Activated effector memory CD4-positive, alpha-beta T cell treated with anti-CD3 and anti-CD28 coated beads, Interleukin-2, amount 50 U/mL, for 16 hours (primary cell): ENCODE measurements around the gene MTR.
"Not testable (repeated sequence)": the region's sequence is repeated elsewhere in the genome, so short reads cannot be mapped to it uniquely, and the experiment has no call there.

Experiments used
- DNase-seq: peaks from one replicate; pipeline ENCODE4 v3.0.0-alpha.2; 2020

Gene MTR

GRCh38 chr1:236835491-236835890 is 40.4 kb downstream of the MTR start:
- no peak for DNase-seq

DNA sequence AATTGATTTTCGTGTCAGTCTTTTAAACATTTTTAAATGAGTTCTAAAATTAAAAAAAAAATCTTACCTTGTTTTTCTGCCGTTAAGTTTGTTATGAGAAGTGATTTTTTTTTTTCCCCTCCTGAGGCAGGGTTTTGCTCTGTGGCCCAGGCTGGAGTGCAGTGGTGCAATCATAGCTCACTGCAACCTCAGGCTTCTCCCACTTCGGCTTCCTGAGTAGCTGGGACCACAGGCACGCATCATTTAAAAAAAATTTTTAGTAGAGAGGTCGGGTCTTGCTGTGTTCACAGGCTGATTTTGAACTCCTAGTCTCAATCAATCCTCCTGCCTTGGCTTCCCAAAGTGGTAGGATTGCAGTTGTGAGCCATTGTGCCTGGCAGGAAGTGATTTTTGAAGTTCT is 41.1 kb downstream of the MTR start:
- DNase-seq, result no peak

GRCh38 chr1:236837115-236837514 is 42.0 kb downstream of the MTR start:
- no peak for DNase-seq

GRCh38 chr1:236837897-236838296 is 42.8 kb downstream of the MTR start:
- no peak for DNase-seq

GRCh38 chr1:236841341-236841740 is 46.2 kb downstream of the MTR start:
- no peak for DNase-seq

GRCh38 chr1:236844499-236845271 is 49.6 kb downstream of the MTR start:
- no peak for DNase-seq

DNA sequence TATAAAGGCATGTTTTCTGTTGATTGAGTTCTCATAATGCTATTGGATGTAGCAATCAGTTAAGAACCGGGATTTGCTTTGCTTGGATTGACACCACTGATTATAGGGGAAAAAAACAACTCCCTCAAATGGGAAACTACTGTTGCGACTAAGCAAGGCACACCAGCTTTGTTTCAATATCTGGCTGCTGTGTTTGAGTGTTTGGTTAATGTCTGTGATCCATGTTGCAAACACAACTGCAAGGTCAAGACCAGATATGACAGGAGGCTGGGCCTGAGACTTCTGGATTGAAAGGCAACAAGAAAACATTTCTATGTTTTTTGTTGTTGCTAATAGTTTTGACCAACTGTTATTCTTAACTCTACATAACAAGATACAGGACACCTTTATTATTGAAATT is 50.7 kb downstream of the MTR start:
- no peak for DNase-seq

- DNase-seq, result no peak
These were observed 53.3 kb downstream of the MTR start for GRCh38 chr1:236848274-236848923.

- no peak for DNase-seq
These were observed 55.2 kb downstream of the MTR start for GRCh38 chr1:236850077-236850979.

DNA sequence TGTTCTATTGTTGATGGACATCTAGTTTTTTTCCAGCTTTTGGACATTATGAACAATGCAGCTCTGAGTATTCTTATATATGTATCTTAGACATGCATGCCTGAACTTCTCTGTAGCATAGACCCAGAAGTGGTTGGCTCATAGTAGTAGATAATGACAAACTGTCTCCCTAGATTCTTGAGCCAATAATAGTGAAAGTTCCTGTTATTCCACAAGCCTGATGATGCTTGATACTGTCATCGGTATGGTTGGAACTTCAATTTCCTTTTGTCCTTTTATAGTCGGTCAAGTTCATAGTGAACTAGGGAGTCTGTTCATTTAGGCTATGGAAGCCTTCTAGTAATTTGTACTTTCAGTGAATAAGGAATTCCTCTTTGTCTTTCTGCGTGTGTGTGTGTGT is 56.8 kb downstream of the MTR start:
- DNase-seq, result no peak

DNA sequence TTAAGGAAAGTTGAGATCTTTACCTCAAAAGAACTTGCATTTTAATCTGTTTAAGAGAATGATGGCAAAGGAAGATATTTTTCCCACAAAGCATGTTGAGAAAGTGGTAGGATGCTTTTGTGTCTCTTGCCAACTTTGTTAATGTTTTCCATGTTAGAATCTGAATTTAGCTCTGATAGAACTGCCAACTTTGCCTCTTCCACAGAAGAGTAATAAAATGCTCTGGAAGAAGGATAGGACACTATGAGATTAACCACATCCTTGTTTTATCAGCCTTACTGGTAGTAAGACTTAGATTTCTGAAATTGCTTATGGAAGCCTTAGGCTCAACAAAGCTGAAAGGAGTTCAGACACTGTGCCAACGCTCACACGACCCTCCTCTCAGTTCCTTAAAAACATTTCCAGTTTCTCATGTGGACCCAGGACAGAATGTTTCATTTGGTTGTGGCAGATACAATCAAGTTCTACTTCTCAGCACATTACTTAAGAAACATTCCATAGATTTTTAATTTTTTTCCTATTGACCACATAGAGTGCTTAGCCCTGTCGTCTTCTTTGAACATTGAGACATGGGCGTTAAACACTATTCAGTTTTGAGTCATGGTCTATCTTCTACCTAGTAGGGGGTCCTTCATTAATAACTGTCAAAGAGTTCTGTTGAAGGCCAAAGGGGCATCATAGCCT is 59.0 kb downstream of the MTR start:
- no peak for DNase-seq

DNA sequence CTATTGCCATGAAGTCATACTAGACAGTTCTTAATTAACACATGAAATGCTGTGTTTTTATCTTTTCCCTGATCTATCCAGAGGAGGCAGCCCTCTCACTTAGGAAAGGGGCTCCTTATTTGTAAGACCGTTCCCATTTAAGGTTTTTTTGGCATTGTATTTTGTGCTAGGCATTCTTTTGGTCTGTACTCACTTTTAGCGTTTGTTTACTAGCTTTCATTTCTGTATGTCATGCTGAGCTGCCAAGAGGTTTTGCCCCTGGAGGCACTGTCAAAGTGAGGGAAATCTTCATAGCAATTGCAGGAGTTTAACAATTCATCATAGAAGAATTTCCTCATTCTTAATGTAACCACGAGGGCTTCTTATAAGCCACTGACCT is 59.5 kb downstream of the MTR start:
- no peak for DNase-seq

- DNase-seq, result not testable (repeated sequence)
These were observed 61.6 kb downstream of the MTR start for GRCh38 chr1:236856649-236857048.

- no peak for DNase-seq
These were observed 63.1 kb downstream of the MTR start for GRCh38 chr1:236858165-236858564.

GRCh38 chr1:236860101-236860500 is 65.0 kb downstream of the MTR start:
- no peak for DNase-seq

DNA sequence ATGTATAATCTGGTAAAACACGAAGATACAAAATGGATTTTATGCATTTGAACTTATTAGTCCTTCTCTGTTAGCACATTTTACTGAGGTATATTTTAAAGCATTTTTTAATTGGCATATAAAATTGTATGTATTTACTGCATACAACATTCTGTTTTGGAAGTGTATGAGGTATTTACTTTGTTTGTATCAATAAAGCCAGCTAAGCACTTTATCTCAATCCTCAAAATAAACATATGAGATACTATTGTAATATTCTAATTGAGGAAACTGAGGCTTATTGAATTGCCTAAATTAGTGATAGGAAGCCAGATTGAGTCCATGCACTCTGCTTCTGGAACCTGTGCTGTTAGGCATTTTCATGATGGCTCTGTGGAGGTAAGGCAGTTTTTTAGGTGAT is 65.6 kb downstream of the MTR start:
- DNase-seq, result no peak

GRCh38 chr1:236861560-236862218 is 66.6 kb downstream of the MTR start:
- no peak for DNase-seq

GRCh38 chr1:236862219-236862591 is 67.1 kb downstream of the MTR start:
- DNase-seq, result no peak

GRCh38 chr1:236862615-236863211 is 67.6 kb downstream of the MTR start:
- no peak for DNase-seq

DNA sequence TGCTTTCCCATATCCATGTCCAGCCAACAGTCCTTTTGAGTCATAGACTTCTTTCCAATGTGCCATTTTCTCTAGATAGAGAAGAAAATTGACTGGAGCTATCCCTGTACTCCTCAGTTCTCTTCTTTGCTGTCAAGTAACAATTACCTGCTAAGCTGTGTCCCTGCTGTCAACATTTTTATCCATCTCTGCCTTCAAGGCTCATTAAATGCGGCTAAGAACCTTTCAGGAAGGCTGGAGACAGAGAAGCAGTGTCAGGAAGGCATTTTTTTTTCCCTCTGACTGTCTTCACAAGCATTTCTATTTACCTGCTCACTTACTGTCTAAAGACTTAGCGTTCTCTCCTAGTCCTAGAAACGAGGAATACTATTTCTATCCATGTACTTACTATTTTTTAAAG is 69.1 kb downstream of the MTR start:
- no peak for DNase-seq

DNA sequence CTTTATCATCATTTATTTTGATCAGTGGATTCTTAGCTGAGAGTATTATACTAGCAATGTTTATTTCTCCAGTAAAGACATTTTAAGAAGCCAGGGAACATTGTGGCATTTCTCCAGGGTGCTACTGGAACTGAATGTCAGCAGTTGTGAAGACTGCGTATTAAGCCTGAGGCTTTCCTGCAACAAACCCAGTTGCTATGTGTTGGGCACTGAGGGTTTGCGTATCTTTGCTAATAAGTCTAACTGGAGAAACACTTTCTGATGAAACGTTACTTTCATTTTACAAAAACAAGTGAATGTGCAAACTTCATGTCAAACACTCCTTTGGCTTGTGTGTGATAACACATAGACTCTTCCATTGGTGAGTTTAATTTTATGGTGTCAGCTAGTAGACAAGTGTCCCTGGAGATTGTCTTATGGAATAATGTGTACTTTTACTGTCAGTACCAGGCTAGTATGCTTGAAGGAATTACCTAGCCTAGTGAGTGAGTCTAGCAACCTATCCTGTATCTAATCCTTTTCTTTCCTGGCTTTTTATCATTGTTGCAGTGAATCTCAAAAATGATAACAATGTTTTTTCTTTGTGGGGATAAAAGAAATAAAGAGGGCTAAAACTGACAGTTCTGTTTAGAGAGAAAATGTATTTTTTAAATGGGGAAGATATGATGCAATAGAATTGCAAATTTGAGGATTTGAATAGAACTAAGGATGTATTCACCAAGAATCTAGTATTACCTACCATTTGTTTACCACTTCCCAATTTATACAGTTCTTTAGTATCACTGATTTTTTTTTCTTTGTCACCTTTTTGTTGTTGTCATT is 70.1 kb downstream of the MTR start:
- DNase-seq, result no peak
